Bronchial epithelial cell (primary cell): ENCODE results near the gene UNCX. TPM values are rescaled to one million over a fixed set of nuclear protein-coding genes. Genes with fewer than 3 reads are reported as not detected.

ENCODE experiments used
- DNase-seq: peaks from one replicate; pipeline ENCODE4 v3.0.0-alpha.2; 2010; ENCODE audit warnings: low read depth
- FAIRE-seq: peaks from 2 replicates; lab custom pipeline; 2011; peaks lifted over from hg19 to GRCh38; lab: Jason Lieb, UNC
- H3K27me3 ChIP-seq: 2 replicates; pipeline ENCODE4 v1.5.1; 2011; ENCODE audit warnings: low read length; ENCODE audit not compliant: control insufficient read depth, insufficient read depth
- H3K36me3 ChIP-seq: 2 replicates; pipeline ENCODE4 v1.5.1; 2011; ENCODE audit warnings: low read length; ENCODE audit not compliant: control insufficient read depth, insufficient read depth
- H3K4me3 ChIP-seq: 2 replicates; pipeline ENCODE4 v1.5.1; 2011; ENCODE audit warnings: mild to moderate bottlenecking, low read depth, low read length, control low read depth
- CTCF ChIP-seq: IDR thresholded peaks from 2 replicates; pipeline ENCODE4 v1.5.1; 2011; ENCODE audit warnings: mild to moderate bottlenecking, moderate library complexity, low read length, control low read depth, inconsistent platforms; ENCODE audit not compliant: insufficient read depth, severe bottlenecking
- total RNA-seq: library from RNA; depleted of rRNA; stranded (reverse); fragments of >200 nt; gene quantifications from 2 replicates; pipeline ENCODE4 v1.2.1, GENCODE V29; 2014

Gene UNCX
- total RNA-seq, 1 donor from 2014 or later: not detected

GRCh38 chr7:1241603-1242255, 9.1 kb downstream of the UNCX start:
- H3K4me3 ChIP-seq: no peak overlapping the region
- no peak for DNase-seq

DNA sequence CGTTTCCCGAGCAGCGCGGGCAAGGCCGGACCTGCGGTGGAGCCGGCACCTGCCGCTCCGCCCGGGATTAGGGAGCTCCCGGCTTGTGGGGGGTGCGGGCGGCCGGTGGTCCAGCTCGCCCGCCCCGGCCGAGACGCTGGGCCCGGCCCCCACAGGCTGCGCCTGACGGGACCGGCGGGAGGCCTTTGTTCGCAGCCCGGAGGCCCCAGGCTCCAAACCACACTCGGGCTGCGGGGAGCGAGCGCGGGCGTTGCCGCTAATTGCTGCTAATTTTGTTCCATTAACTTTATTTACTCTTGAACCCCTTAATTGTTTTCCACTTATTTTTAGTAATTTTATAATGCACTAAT, 9.6 kb downstream of the UNCX start:
- Histone ChIP-seq H3K4me3 (no peak overlapping the region), H3K27me3 (peaks cover 72% of the 10 kb centered on the region), H3K36me3 (no peaks in the 10 kb centered on the region)
- DNase-seq: no peak
- FAIRE-seq: no peak
- TF ChIP-seq CTCF: no peak

More at GRCh38 chr7:1241603-1242255, 9.1 kb downstream of the UNCX start:
- no peak for FAIRE-seq
- no peak for TF ChIP-seq CTCF
- no peaks in the 10 kb centered on the region for H3K36me3 ChIP-seq
- H3K27me3 ChIP-seq: peaks cover 72% of the 10 kb centered on the region

DNA sequence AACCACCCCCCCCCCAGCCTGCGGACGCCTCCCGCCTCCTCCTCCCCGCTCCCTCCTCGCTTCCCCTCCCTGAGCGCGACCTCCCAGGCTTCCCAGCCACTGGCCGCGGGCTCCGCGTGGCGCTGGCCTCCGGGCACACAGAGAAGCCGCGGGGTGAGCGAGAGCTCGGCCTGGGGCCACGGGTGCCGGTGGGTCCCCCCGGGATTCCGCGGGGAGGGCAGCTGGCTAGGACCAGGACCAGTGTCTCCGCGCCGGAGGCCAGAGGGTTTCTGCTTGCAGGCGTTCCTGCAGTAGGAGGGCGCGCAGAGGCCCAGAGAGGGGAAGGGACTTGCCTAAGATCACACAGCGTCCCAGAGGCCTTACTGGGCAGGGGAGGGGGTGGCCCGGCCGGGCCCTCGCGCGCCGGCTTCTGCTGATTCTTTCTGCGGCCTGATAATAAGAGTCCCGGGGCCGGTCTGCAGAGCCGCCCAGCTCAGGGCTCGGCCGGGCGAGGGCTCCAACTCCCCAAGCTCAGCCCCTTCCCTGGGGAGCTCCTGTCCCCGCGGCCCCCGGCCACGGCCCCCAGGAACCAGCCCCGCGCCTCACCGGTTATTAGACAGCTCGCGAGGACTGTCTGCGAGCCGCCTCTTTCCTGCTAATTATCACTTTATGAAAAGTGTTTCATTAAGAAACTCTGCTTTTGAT, 10.1 kb downstream of the UNCX start:
- Histone ChIP-seq H3K4me3 (no peak overlapping the region), H3K27me3 (peaks cover 74% of the 10 kb centered on the region), H3K36me3 (no peaks in the 10 kb centered on the region)
- DNase-seq (no peak), FAIRE-seq (no peak)
- no peak for TF ChIP-seq CTCF

- Histone ChIP-seq H3K4me3 (no peak overlapping the region), H3K27me3 (peaks cover 75% of the 10 kb centered on the region), H3K36me3 (no peaks in the 10 kb centered on the region)
- no peak for TF ChIP-seq CTCF
- DNase-seq: no peak
- FAIRE-seq: no peak
Observed at GRCh38 chr7:1243290-1243963, 10.8 kb downstream of the UNCX start.

GRCh38 chr7:1243964-1244416, 11.3 kb downstream of the UNCX start:
- TF ChIP-seq CTCF: no peak
- DNase-seq (no peak), FAIRE-seq (no peak)
- Histone ChIP-seq H3K4me3 (no peak overlapping the region), H3K36me3 (no peaks in the 10 kb centered on the region), H3K27me3 (peaks cover 76% of the 10 kb centered on the region)
